Stimulated activated CD8-positive, alpha-beta memory T cell treated with anti-CD3 and anti-CD28 coated beads, Interleukin-15, amount 100 ng/mL, for 48 hours (primary cell): Measurements from ENCODE around the gene ATP5ME.
"Not testable (repeated sequence)": the region's sequence is repeated elsewhere in the genome, so short reads cannot be mapped to it uniquely, and the experiment has no call there.

ENCODE experiments used
- DNase-seq, 2 donors: peaks; one replicate each; pipeline ENCODE4 v3.0.0-alpha.2; 2020; ENCODE audit warnings: low read depth in 2 of 2

The ATP5ME gene

GRCh38 chr4:705278-706082 is 31.4 kb upstream of the ATP5ME start, which contains the start of gene PCGF3:
Gene PCGF3, plus strand, starts transcription at chr4:705832. Its CDS starts 27,849 bp downstream, at chr4:733681.
- DNase-seq, result peak; percentile 93 to 94

GRCh38 chr4:704971-705277 is 30.8 kb upstream of the ATP5ME start:
- DNase-seq, result no peak

- DNase-seq, result no peak
These were observed 30.3 kb upstream of the ATP5ME start for GRCh38 chr4:704198-704891.

GRCh38 chr4:703336-704197 is 29.5 kb upstream of the ATP5ME start:
- DNase-seq, result no peak

GRCh38 chr4:702618-703048 is 28.6 kb upstream of the ATP5ME start:
- DNase-seq, result no peak

- DNase-seq, result no peak
These were observed 26.6 kb upstream of the ATP5ME start for GRCh38 chr4:700587-701264.

GRCh38 chr4:699816-700580 is 25.9 kb upstream of the ATP5ME start:
- no peak for DNase-seq

- not testable (repeated sequence) for DNase-seq
These were observed 20.4 kb upstream of the ATP5ME start for GRCh38 chr4:694341-694940.

- no peak for DNase-seq
These were observed 18.9 kb upstream of the ATP5ME start for GRCh38 chr4:692771-693554.

GRCh38 chr4:689723-690122 is 15.6 kb upstream of the ATP5ME start:
- DNase-seq, result no peak

GRCh38 chr4:688854-689681 is 15.0 kb upstream of the ATP5ME start, which contains the start of gene SLC49A3:
Gene SLC49A3, minus strand, starts transcription at chr4:689151. Its CDS starts 24 bp downstream, at chr4:689127.
- DNase-seq, result no peak

- no peak for DNase-seq
These were observed 14.1 kb upstream of the ATP5ME start for GRCh38 chr4:687971-688853.

GRCh38 chr4:687048-687970 is 13.2 kb upstream of the ATP5ME start:
- no peak for DNase-seq

- no peak for DNase-seq
These were observed 12.5 kb upstream of the ATP5ME start for GRCh38 chr4:686413-687040.

GRCh38 chr4:685679-686412 is 11.8 kb upstream of the ATP5ME start:
- DNase-seq, result no peak
